ENCODE measurements around the gene PELI1.
"Not testable (repeated sequence)": the region's sequence is repeated elsewhere in the genome, so short reads cannot be mapped to it uniquely, and the experiment has no call there.

The PELI1 gene

GRCh38 chr2:64085936-64086335 is 58.3 kb downstream of the PELI1 start:
- DNase-seq (ENCODE audit: low spot score): no peak
- in situ Hi-C loops (cut with MboI; ENCODE audit: low sequenced_read_pairs, unreplicated experiment): no loop called here
- TF ChIP-seq, protein P1, sequence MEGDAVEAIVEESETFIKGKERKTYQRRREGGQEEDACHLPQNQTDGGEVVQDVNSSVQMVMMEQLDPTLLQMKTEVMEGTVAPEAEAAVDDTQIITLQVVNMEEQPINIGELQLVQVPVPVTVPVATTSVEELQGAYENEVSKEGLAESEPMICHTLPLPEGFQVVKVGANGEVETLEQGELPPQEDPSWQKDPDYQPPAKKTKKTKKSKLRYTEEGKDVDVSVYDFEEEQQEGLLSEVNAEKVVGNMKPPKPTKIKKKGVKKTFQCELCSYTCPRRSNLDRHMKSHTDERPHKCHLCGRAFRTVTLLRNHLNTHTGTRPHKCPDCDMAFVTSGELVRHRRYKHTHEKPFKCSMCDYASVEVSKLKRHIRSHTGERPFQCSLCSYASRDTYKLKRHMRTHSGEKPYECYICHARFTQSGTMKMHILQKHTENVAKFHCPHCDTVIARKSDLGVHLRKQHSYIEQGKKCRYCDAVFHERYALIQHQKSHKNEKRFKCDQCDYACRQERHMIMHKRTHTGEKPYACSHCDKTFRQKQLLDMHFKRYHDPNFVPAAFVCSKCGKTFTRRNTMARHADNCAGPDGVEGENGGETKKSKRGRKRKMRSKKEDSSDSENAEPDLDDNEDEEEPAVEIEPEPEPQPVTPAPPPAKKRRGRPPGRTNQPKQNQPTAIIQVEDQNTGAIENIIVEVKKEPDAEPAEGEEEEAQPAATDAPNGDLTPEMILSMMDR (IDR thresholded peaks at IDR 0.05; ENCODE audit: borderline replicate concordance, control extremely low read depth, extremely low read depth, insufficient read depth, missing control alignments): no peak

GRCh38 chr2:64081046-64081445 is 63.2 kb downstream of the PELI1 start:
- no peak for DNase-seq (ENCODE audit: low spot score)
- in situ Hi-C loops (cut with MboI; ENCODE audit: low sequenced_read_pairs, unreplicated experiment): no loop called here
- TF ChIP-seq, protein P1 (IDR thresholded peaks at IDR 0.05; ENCODE audit: borderline replicate concordance, control extremely low read depth, extremely low read depth, insufficient read depth, missing control alignments): no peak

DNA sequence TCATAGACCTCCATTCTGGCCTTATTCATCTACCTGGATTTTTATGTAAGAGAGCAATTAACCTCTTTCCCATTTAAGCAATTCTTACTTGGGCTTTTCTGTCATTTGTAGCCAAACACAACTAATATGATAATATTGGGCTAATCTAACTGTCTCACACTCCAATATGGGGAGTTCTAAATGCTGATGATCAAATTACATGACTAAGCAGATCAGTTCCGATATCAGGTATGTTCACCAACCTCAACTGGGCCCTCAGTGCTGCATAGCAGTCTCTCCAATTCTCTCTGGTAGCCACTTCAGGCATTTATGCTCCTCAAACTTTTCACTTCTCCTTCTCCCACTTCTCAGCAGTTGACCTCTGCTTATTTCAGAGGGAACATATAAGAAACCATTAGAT is 64.0 kb downstream of the PELI1 start:
- DNase-seq (ENCODE audit: low spot score): no peak
- TF ChIP-seq, protein P1 (IDR thresholded peaks at IDR 0.05; ENCODE audit: borderline replicate concordance, control extremely low read depth, extremely low read depth, insufficient read depth, missing control alignments): no peak
- in situ Hi-C loops (cut with MboI; ENCODE audit: low sequenced_read_pairs, unreplicated experiment): no loop called here

DNA sequence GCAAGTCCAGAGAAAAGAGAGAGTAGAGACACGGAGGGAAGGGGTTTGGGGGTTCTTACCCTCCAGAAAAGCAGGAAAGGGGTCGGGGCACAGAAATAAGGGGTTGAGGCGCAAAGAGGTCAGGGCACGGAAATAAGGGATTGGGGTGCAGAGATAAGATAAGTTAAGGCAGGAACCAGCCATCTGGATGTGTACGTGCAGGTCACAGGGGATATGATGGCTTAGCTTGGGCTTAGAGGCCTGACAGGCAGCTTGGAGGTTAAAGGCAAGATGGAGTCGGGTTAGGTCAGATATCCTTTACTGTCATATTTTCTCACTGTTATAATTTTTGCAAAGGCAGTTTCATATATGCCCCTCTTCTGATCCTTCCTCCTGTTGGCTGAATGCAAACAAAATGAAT is 64.5 kb downstream of the PELI1 start:
- DNase-seq (ENCODE audit: low spot score); in situ Hi-C loops (cut with MboI; ENCODE audit: low sequenced_read_pairs, unreplicated experiment): not testable (repeated sequence)

GRCh38 chr2:64076828-64077227 is 67.4 kb downstream of the PELI1 start:
- DNase-seq (ENCODE audit: low spot score); in situ Hi-C loops (cut with MboI; ENCODE audit: low sequenced_read_pairs, unreplicated experiment): not testable (repeated sequence)

GRCh38 chr2:64074616-64075015 is 69.6 kb downstream of the PELI1 start:
- in situ Hi-C loops (cut with MboI; ENCODE audit: low sequenced_read_pairs, unreplicated experiment); DNase-seq (ENCODE audit: low spot score): not testable (repeated sequence)

DNA sequence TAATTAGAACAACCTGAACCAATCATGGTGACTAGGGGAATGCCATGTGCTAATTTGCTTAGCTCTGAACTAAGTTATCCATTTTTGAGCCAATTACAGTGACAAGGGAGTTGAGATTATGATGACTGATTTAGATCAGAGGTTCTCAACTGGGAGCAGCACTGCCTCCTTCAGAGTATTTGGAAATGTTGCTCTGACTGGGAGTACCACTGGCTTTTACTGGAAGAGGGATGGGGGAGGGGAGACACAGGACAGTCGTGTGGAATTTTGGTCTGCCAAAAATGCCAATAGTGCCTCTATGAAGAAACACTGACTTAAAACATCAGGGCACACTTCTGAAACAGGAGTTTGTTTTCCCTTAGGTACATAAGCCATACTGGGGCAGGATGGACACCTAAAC is 76.9 kb downstream of the PELI1 start:
- TF ChIP-seq, protein P1 (IDR thresholded peaks at IDR 0.05; ENCODE audit: borderline replicate concordance, control extremely low read depth, extremely low read depth, insufficient read depth, missing control alignments): no peak
- in situ Hi-C loops (cut with MboI; ENCODE audit: low sequenced_read_pairs, unreplicated experiment): no loop called here
- DNase-seq (ENCODE audit: low spot score): no peak

GRCh38 chr2:64065516-64065915 is 78.7 kb downstream of the PELI1 start:
- no peak for DNase-seq (ENCODE audit: low spot score)
- TF ChIP-seq, protein P1 (IDR thresholded peaks at IDR 0.05; ENCODE audit: borderline replicate concordance, control extremely low read depth, extremely low read depth, insufficient read depth, missing control alignments): no peak
- in situ Hi-C loops (cut with MboI; ENCODE audit: low sequenced_read_pairs, unreplicated experiment): no loop called here
